Left ventricle myocardium inferior (tissue), 1 donor: ENCODE measurements around the gene RMRP. TPM values are rescaled to one million over a fixed set of nuclear protein-coding genes. Genes with fewer than 3 reads are reported as not detected.

Experiments
- DNase-seq: peaks from one replicate; pipeline ENCODE4 v3.0.0-alpha.2; 2020
- H3K27ac ChIP-seq: fragments of 200-600 bp; replicated peaks from 2 replicates; pipeline ENCODE4 v1.8.0; 2021
- H3K27me3 ChIP-seq: fragments of 200-600 bp; 2 replicates; pipeline ENCODE4 v1.8.0; 2021; ENCODE audit warnings: low read depth
- H3K36me3 ChIP-seq: fragments of 200-600 bp; 2 replicates; pipeline ENCODE4 v1.8.0; 2021
- H3K4me1 ChIP-seq: fragments of 200-600 bp; 2 replicates; pipeline ENCODE4 v1.8.0; 2021
- H3K4me3 ChIP-seq: fragments of 200-600 bp; 2 replicates; pipeline ENCODE4 v1.8.0; 2021; ENCODE audit warnings: mild to moderate bottlenecking, moderate library complexity
- H3K9me3 ChIP-seq: fragments of 200-600 bp; replicated peaks from 2 replicates; pipeline ENCODE4 v1.8.0; 2021
- intact Hi-C: fragments of 100-400 bp; cut with micrococcal nuclease; formaldehyde crosslinking; loops from one replicate; pipeline ENCODE4 v1.11.0; 2022
- total RNA-seq: library from RNA; stranded (reverse); fragmentation: NEBNext Ultra II Directional; extraction: Animal tissue kit (Norgen Biotek cat#: 25700); gene quantifications from one replicate; pipeline ENCODE4 v1.2.1, GENCODE V29; 2021
- TF ChIP-seq, protein P1 (sequence below): fragments of 200-600 bp; IDR thresholded peaks from 2 replicates; pipeline ENCODE4 v1.8.0; 2021; ENCODE audit warnings: antibody characterized with exemption, mild to moderate bottlenecking, borderline replicate concordance
- donor health status: DM: no; HTN: yes; CAD: no; lungs with severe emphysema.

The RMRP gene
- total RNA-seq, 1 donor from 2014 or later: 15,093 TPM

DNA sequence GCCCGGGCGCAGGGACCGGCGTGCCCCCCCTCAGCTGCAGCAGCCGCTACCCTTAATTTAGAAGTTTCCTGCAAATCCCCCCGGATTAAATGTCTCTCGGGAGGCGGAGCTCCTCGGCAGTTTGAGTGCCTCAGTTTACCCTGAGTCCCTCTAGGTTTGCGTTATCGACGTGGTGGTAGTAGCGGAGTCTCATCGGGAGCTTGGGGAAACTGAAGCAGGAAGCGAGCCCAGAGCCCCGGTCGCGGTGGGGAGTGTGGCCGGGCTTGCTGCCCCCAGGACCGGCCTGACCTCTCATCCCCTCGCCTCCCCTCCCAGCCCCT, 32.4 kb upstream of the RMRP start:
- TF ChIP-seq, protein P1, sequence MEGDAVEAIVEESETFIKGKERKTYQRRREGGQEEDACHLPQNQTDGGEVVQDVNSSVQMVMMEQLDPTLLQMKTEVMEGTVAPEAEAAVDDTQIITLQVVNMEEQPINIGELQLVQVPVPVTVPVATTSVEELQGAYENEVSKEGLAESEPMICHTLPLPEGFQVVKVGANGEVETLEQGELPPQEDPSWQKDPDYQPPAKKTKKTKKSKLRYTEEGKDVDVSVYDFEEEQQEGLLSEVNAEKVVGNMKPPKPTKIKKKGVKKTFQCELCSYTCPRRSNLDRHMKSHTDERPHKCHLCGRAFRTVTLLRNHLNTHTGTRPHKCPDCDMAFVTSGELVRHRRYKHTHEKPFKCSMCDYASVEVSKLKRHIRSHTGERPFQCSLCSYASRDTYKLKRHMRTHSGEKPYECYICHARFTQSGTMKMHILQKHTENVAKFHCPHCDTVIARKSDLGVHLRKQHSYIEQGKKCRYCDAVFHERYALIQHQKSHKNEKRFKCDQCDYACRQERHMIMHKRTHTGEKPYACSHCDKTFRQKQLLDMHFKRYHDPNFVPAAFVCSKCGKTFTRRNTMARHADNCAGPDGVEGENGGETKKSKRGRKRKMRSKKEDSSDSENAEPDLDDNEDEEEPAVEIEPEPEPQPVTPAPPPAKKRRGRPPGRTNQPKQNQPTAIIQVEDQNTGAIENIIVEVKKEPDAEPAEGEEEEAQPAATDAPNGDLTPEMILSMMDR: no peak
- Histone ChIP-seq H3K27me3 (no peaks in the 10 kb centered on the region), H3K27ac (peak overlapping the region; percentile 98), H3K4me3 (peak overlapping the region; percentile 78), H3K4me1 (peaks cover 62% of the 10 kb centered on the region), H3K36me3 (peaks cover 15% of the 10 kb centered on the region), H3K9me3 (no peaks in the 10 kb centered on the region)
- intact Hi-C loops: loop anchor here (5.0 kb wide), 1 partner anchor 33 kb away; the partner anchor contains the start of genes CCDC107 and RMRP
- no peak for DNase-seq

DNA sequence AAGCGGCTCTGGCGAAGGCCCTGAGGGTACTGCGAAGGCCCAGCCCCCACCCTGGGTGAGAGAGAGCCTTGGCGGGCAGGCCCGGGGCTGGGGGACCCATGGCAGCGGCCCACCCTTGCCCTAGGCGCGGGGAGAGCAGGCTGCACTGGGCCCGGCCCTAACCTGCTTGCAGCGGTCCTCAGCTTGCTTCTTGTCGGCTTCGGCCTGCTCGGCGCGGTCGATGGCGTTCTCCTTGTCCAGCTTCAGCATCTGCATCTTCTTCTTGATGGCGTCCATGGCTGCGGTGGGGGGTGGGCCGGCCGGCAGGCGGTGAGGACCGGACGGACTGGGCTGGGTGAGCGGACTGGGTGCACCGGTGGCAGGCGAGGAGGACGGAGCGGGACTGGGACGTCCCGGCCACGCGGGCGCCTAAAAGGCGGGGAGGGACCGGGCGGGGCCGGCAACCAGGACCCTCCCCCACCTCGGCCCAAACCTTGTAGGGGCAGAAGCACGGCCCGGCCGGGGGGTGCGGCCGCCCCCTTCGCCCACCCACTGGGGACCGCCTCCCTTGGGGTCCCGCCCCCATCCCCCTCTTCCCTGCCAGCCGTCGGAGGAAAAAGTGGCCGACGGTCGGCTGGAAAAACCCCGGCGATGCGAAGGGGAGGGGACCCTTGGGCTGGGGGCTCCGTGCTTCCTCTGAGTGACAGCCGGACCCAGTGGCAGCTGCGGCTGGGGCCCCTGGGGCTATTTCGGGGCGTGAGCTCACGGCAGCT, 31.9 kb upstream of the RMRP start, which contains the start of gene TPM2:
TSS of gene TPM2 (minus strand) at position 384 of the 752 bp plus-strand sequence. CDS start at position 276, 108 bp downstream.
- H3K27ac ChIP-seq: peak within 1 kb of the TSS; percentile 98
- H3K9me3 ChIP-seq: no peaks in the 10 kb centered on the region
- H3K4me3 ChIP-seq: peak within 1 kb of the TSS; percentile 78
- TF ChIP-seq, protein P1: no peak
- H3K36me3 ChIP-seq: peaks cover 21% of the 10 kb centered on the region
- H3K4me1 ChIP-seq: peaks cover 67% of the 10 kb centered on the region
- intact Hi-C loops: loop anchor here (5.0 kb wide), 1 partner anchor 32 kb away; the partner anchor contains the start of genes CCDC107 and RMRP
- no peaks in the 10 kb centered on the region for H3K27me3 ChIP-seq
- peak; percentile 85 for DNase-seq

DNA sequence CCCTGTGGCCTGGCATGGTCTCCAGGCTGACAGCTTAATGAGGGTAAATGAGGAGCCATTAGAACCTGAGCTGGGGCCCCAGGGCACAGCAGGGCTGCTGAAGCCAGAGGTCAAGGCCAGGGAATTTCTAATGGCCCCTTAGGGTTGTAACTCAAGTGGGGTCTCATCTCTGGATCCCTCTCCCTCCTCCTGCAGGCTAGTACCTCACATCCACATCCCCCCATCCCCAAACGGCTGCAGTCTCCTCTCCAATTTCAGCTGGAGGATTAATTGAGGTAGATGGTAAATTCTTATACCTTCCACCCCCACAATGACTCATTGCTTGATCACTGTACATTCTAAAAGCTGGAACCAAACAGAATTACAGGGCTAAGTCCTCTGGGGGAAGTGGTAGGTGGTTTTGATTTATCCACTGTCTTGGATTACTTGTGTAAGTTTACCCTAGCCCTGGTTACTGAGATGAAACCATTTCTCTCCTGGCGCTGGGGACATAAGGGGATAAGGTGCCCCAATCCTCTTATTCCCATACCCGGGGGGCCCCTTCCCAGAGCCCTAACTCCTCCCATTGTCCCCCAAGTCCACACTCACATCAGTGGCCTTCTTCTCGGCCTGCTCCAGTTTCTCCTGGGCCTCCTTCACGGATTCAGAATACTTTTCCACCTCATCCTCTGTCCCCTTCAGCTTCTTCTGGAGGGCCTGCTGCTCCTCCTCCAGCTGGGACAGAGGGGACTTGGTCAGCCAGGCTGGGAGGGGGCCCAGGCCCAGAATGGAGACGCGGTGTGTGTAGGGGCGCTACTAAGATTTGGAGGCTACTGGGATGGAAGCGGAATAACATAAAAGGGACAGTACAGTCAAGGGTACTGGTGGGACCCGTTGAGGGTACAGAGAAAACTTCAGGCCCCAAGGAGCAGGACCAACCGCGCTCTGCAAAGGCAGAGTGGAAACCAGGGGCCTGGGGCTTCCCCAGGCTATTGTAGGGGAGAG, 31.0 kb upstream of the RMRP start:
- peaks cover 29% of the 10 kb centered on the region for H3K36me3 ChIP-seq
- peak overlapping the region; percentile 78 for H3K4me3 ChIP-seq
- no peak for DNase-seq
- intact Hi-C loops: no loop called here
- peaks cover 73% of the 10 kb centered on the region for H3K4me1 ChIP-seq
- TF ChIP-seq, protein P1: no peak
- no peaks in the 10 kb centered on the region for H3K27me3 ChIP-seq
- H3K27ac ChIP-seq: peak overlapping the region; percentile 98
- no peaks in the 10 kb centered on the region for H3K9me3 ChIP-seq

DNA sequence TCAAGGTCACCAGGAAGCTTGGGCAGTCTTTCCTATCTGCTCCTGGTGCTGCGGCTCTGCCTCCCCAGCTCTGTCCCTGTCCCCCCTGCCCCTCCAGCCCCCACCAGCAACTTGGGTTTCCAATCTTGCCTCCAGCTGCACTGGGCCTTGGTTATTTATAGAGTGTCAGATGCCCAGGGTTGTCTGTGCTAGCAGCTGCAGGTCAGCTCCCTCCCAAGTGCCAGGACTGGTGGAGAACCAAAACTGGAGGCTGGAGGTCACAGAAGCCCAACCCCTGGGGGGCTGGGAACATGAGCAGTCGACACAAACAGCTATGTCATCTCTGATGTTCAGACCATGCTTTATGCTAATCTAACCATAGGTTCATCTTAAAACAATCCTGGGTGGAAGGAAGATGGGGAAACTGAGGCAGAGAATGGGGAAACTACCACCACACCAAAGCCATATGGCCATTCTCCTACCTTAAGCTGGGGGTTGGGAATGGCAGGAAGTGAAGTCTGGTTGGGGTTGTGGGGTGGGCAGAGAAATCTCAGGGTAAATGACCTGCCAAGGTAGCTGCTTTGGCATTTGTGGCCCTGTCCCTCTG, 30.2 kb upstream of the RMRP start:
- intact Hi-C loops: no loop called here
- Histone ChIP-seq H3K36me3 (peaks cover 37% of the 10 kb centered on the region), H3K4me1 (peaks cover 76% of the 10 kb centered on the region), H3K27ac (peak overlapping the region; percentile 98), H3K4me3 (peak overlapping the region; percentile 78), H3K27me3 (no peaks in the 10 kb centered on the region), H3K9me3 (no peaks in the 10 kb centered on the region)
- DNase-seq: peak; percentile 50
- TF ChIP-seq, protein P1: no peak

DNA sequence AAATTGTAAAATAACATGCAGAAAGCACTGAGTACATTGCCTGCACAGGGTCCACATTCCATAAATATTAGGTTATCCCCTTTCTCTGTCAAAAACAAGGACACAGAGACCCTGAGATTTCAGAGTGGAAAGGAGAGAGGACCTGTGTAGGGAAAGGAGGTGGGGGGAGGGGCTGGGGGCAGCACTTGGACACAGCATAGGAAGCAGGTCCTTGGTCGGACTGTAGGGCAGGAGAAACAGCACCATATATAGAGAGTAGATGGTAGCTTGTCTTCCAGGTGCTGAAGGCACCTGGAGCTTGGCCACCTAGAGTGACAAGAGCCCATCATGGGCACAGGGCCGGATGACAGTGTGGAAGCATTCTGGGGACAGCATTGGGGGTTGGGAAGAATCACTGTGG, 29.5 kb upstream of the RMRP start:
- intact Hi-C loops: no loop called here
- TF ChIP-seq, protein P1: no peak
- H3K4me3 ChIP-seq: peak overlapping the region; percentile 78
- no peak for DNase-seq
- peak overlapping the region; percentile 98 for H3K27ac ChIP-seq
- H3K27me3 ChIP-seq: no peaks in the 10 kb centered on the region
- H3K9me3 ChIP-seq: no peaks in the 10 kb centered on the region
- H3K36me3 ChIP-seq: peaks cover 45% of the 10 kb centered on the region
- H3K4me1 ChIP-seq: peaks cover 80% of the 10 kb centered on the region
